Measurements from ENCODE around the gene PRKD1.
A peak's percentile ranks its signal among the peaks of the same experiment; 100 is the strongest.

Gene PRKD1

GRCh38 chr14:29681316-29681715 lies 246.3 kb downstream of the PRKD1 start:
- DNase-seq, result no peak

GRCh38 chr14:29674566-29675285 lies 252.9 kb downstream of the PRKD1 start:
- no peak for DNase-seq

DNA sequence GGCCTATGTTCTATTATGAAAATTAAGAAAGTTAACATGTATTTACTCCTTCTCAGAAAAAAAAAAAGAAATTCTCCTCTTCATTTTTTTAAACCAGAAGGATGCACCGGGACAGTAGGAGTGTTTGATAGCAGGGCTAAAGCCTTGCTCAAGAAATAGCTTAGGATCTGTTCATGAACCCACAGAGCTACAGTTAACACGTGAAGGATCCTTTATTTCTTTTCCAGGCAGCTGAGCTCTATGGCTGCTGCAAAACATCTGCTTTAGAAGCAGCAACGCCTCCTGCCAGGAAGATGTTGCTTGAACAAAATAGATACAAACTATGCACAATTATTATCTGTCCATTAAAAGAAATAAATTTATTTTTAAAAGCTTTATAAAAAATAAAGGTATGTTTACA lies 254.8 kb downstream of the PRKD1 start:
- no peak for DNase-seq

GRCh38 chr14:29671034-29671433 lies 256.6 kb downstream of the PRKD1 start:
- no peak for DNase-seq

- no peak for DNase-seq
Observed at GRCh38 chr14:29668201-29668600, 259.4 kb downstream of the PRKD1 start.

GRCh38 chr14:29664515-29664914 lies 263.1 kb downstream of the PRKD1 start:
- DNase-seq, result no peak

DNA sequence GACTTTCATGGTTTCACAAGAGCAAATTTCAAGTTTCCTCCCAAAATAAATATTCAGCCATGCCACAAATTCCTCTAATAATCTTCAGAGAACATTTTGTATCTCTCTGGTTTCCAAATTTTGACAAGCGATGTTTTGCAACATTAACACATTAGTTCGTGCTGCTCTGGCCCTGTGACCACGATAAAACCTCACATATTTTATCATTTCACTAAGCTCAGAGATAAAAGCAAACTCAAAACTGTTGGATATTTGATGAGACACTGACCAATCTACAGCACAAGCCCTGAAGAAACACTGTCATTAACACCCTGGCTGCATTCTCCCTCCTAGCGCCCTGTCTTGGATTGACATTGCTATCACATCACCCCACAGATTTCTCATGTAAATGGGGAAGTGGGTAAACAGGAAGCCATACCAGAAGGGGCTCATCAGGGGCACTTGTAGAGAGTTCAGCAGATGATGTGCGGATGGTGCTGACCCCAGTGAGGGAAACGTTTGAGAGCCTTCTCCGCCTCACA lies 264.3 kb downstream of the PRKD1 start:
- no peak for DNase-seq

GRCh38 chr14:29654901-29655550 lies 272.6 kb downstream of the PRKD1 start:
- no peak for DNase-seq

- DNase-seq, result no peak
Observed at GRCh38 chr14:29653303-29653702, 274.3 kb downstream of the PRKD1 start.

- no peak for DNase-seq
Observed at GRCh38 chr14:29652571-29652970, 275.1 kb downstream of the PRKD1 start.

GRCh38 chr14:29650554-29651269 lies 276.9 kb downstream of the PRKD1 start:
- no peak for DNase-seq

DNA sequence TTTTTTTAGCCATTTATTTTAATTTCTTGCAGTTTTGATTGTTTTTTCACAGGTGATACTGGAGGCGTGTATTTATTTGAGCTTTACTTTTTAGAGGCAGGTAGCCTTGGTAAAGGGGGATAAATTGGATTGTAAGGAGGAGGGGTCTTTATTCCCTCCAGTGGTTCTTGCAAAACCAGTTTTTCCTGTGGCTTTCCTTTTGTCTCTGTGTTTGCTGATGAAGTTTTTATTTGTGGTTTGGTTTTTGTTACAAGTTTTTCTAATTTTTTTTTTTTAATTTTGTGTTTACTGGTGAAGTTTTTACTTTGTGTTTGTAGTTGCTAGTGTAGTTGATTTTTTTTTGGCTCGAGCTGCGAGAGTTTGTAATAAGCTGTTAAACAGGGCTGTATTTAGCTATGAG lies 278.5 kb downstream of the PRKD1 start:
- DNase-seq, result no peak

DNA sequence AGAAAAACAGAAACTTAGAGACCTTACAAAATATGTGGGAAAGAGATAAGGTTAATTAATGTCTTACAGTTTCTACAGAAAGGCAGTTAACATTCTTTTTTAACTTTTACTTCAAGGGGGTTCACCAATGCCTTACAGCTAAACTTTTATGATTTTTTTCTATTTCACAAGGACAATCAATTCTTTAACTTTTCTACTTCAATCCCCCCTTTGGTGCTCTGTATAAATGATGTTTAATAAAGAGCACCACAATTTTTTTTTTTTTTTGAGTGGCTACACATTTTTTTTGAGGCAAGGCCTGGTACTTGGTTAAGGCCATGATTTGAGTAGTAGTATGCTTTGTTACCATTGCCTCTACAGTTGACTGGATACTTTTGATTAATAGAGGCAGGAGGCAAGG lies 279.6 kb downstream of the PRKD1 start:
- DNase-seq, result no peak

DNA sequence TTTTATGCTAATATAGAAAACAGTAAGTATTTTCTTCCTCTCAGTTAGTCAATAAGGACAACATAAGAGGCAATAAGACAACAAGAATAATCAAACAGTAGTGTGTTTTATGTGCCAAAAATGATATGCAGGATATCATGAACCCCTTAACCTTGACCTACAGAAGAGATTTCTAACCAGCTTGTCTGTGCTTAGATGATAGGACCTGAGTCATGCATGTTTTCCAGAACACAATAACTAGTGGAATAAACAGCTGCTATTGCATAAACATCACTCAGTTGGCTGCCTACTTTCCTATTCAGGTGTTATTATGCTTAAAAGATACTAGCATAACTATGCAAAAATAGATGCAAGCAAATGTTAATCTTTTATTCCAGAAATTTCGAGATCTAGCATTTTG lies 282.5 kb downstream of the PRKD1 start:
- no peak for DNase-seq

- no peak for DNase-seq
Observed at GRCh38 chr14:29643433-29644211, 284.0 kb downstream of the PRKD1 start.

- peak in 45 of 56 donors; percentile 3 to 81 (median 26) for DNase-seq
Observed at GRCh38 chr14:29637411-29637810, 290.2 kb downstream of the PRKD1 start.

GRCh38 chr14:29636870-29637269 lies 290.8 kb downstream of the PRKD1 start:
- DNase-seq, result no peak

DNA sequence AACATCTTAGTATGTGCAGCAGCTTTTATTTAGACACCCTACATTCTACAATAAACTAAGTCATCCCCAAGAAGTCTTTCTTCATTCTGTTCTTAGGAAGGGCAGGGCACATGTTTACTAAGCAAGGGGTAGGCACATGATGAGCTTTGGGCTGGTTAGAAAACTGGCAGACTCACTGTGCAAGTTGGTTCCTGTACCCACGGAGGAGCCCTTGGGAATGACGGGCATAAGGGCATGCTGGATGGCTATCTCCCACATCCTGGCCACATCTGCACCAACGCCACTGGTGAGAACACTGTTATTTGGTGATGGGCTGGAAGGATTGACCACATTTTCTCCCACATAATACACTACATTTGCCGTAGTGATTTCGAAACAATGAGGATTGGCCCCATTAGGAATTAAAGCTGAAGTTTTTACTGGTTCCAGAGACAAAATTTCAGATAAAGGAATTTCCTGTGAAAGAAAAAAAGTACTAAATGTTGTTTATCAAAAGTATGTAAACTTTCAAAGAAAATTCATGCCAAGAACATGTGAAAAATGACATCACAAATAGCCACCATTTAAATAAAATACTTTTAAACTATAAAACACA lies 297.0 kb downstream of the PRKD1 start:
- DNase-seq, result no peak

DNA sequence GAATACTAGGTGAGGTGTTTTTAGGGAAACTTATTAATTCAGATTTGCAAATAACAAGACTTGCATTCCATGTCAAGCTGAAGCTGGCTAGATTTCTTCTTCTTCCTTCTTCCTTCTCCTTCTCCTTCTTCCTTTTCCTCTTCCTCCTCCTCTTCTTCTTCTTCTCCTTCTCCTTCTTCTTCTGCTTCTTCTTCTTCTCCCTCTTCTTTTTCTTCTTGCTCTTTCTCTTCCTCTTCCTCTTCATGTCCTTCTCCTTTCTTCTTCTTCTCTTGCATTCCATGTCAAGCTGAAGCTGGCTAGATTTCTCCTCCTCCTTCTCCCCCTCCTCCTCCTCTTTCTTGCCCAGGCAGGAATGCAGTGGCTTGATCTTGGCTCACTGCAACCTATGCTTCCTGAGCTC lies 297.8 kb downstream of the PRKD1 start:
- no peak for DNase-seq

DNA sequence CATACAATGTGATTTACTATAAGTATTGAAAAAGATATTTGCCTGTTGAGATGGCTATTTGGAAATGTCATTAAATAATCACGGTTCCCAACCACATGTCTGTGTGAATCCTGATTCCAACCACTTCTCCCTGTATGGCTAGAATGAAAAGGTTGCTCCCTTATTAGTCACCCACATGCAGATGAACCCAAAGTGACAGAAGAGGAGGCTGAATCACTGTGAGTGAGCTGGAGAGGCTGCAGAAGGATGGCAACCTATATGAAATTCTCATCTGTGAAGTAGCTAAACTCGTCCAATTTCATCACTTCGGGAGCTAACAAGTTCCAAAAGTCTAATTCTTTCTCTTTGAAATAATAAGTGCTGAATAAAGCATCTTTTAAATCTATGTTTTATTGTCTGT lies 300.5 kb downstream of the PRKD1 start:
- DNase-seq, result peak in 8 of 56 donors; percentile 4 to 49 (median 12)

Measured in nucleus accumbens (tissue), 56 donors.